Femur (tissue), 1 donor: ENCODE results near the gene CEACAM7.
A peak's percentile ranks its signal among the peaks of the same experiment; 100 is the strongest.
"Not testable (repeated sequence)": the region's sequence is repeated elsewhere in the genome, so short reads cannot be mapped to it uniquely, and the experiment has no call there.

Source experiments
- DNase-seq: peaks from one replicate; pipeline ENCODE4 v3.0.0-alpha.2; 2017

The CEACAM7 gene

DNA sequence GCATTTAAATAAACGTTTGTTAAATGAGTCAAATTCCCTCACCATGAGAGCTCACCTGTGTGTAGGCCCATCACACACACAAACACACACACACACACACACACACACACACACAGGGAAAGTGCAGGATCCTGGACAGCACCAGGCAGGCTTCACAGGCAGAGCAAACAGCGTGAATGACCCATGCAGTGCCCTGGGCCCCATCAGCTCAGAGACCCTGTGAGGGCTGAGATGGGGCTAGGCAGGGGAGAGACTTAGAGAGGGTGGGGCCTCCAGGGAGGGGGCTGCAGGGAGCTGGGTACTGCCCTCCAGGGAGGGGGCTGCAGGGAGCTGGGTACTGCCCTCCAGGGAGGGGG, 11.9 kb upstream of the CEACAM7 start:
- DNase-seq, result no peak

DNA sequence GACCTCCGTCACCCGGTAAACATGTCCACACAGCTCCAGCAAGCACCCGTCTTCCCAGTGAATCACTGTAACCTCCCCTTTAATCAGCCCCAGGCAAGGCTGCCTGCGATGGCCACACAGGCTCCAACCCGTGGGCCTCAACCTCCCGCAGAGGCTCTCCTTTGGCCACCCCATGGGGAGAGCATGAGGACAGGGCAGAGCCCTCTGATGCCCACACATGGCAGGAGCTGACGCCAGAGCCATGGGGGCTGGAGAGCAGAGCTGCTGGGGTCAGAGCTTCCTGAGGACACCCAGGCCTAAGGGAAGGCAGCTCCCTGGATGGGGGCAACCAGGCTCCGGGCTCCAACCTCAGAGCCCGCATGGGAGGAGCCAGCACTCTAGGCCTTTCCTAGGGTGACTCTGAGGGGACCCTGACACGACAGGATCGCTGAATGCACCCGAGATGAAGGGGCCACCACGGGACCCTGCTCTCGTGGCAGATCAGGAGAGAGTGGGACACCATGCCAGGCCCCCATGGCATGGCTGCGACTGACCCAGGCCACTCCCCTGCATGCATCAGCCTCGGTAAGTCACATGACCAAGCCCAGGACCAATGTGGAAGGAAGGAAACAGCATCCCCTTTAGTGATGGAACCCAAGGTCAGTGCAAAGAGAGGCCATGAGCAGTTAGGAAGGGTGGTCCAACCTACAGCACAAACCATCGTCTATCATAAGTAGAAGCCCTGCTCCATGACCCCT, 11.3 kb upstream of the CEACAM7 start:
- DNase-seq, result peak; percentile 7

DNA sequence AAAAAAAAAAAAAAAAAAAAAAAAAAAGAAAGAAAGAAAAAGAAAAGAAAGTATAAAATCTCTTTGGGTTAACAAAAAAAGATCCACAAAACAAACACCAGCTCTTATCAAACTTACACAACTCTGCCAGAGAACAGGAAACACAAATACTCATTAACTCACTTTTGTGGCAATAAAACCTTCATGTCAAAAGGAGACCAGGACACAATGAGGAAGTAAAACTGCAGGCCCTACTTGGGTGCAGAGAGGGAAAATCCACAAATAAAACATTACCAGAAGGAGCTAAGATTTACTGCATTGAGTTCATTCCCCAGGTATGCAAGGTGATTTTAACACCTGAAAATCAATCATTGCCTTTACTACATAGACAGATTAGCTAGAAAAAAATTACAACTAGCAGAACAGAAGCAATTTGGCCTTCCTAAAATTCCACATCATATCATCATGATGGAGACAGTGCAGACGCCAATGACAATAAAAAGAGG, 10.7 kb upstream of the CEACAM7 start:
- no peak for DNase-seq

DNA sequence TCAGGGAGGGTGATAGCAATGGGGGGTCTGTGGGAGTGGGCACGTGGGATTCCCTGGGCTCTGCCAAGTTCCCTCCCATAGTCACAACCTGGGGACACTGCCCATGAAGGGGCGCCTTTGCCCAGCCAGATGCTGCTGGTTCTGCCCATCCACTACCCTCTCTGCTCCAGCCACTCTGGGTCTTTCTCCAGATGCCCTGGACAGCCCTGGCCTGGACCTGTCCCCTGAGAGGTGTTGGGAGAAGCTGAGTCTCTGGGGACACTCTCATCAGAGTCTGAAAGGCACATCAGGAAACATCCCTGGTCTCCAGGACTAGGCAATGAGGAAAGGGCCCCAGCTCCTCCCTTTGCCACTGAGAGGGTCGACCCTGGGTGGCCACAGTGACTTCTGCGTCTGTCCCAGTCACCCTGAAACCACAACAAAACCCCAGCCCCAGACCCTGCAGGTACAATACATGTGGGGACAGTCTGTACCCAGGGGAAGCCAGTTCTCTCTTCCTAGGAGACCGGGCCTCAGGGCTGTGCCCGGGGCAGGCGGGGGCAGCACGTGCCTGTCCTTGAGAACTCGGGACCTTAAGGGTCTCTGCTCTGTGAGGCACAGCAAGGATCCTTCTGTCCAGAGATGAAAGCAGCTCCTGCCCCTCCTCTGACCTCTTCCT, 9.3 kb upstream of the CEACAM7 start:
- peak; percentile 4 for DNase-seq

DNA sequence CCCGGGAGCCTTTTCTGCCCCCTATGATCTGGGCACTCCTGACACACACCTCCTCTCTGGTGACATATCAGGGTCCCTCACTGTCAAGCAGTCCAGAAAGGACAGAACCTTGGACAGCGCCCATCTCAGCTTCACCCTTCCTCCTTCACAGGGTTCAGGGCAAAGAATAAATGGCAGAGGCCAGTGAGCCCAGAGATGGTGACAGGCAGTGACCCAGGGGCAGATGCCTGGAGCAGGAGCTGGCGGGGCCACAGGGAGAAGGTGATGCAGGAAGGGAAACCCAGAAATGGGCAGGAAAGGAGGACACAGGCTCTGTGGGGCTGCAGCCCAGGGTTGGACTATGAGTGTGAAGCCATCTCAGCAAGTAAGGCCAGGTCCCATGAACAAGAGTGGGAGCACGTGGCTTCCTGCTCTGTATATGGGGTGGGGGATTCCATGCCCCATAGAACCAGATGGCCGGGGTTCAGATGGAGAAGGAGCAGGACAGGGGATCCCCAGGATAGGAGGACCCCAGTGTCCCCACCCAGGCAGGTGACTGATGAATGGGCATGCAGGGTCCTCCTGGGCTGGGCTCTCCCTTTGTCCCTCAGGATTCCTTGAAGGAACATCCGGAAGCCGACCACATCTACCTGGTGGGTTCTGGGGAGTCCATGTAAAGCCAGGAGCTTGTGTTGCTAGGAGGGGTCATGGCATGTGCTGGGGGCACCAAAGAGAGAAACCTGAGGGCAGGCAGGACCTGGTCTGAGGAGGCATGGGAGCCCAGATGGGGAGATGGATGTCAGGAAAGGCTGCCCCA, 8.5 kb upstream of the CEACAM7 start:
- no peak for DNase-seq

DNA sequence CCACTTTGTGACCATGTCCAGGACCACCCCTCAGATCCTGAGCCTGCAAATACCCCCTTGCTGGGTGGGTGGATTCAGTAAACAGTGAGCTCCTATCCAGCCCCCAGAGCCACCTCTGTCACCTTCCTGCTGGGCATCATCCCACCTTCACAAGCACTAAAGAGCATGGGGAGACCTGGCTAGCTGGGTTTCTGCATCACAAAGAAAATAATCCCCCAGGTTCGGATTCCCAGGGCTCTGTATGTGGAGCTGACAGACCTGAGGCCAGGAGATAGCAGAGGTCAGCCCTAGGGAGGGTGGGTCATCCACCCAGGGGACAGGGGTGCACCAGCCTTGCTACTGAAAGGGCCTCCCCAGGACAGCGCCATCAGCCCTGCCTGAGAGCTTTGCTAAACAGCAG, 7.7 kb upstream of the CEACAM7 start:
- no peak for DNase-seq

DNA sequence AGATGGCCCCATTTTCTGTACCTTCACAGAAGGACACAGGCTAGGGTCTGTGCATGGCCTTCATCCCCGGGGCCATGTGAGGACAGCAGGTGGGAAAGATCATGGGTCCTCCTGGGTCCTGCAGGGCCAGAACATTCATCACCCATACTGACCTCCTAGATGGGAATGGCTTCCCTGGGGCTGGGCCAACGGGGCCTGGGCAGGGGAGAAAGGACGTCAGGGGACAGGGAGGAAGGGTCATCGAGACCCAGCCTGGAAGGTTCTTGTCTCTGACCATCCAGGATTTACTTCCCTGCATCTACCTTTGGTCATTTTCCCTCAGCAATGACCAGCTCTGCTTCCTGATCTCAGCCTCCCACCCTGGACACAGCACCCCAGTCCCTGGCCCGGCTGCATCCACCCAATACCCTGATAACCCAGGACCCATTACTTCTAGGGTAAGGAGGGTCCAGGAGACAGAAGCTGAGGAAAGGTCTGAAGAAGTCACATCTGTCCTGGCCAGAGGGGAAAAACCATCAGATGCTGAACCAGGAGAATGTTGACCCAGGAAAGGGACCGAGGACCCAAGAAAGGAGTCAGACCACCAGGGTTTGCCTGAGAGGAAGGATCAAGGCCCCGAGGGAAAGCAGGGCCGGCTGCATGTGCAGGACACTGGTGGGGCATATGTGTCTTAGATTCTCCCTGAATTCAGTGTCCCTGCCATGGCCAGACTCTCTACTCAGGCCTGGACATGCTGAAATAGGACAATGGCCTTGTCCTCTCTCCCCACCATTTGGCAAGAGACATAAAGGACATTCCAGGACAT, 7.0 kb upstream of the CEACAM7 start:
- DNase-seq, result no peak

DNA sequence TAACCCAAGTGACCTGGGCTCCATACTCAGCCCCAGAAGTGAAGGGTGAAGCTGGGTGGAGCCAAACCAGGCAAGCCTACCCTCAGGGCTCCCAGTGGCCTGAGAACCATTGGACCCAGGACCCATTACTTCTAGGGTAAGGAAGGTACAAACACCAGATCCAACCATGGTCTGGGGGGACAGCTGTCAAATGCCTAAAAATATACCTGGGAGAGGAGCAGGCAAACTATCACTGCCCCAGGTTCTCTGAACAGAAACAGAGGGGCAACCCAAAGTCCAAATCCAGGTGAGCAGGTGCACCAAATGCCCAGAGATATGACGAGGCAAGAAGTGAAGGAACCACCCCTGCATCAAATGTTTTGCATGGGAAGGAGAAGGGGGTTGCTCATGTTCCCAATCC, 6.1 kb upstream of the CEACAM7 start:
- DNase-seq, result no peak

DNA sequence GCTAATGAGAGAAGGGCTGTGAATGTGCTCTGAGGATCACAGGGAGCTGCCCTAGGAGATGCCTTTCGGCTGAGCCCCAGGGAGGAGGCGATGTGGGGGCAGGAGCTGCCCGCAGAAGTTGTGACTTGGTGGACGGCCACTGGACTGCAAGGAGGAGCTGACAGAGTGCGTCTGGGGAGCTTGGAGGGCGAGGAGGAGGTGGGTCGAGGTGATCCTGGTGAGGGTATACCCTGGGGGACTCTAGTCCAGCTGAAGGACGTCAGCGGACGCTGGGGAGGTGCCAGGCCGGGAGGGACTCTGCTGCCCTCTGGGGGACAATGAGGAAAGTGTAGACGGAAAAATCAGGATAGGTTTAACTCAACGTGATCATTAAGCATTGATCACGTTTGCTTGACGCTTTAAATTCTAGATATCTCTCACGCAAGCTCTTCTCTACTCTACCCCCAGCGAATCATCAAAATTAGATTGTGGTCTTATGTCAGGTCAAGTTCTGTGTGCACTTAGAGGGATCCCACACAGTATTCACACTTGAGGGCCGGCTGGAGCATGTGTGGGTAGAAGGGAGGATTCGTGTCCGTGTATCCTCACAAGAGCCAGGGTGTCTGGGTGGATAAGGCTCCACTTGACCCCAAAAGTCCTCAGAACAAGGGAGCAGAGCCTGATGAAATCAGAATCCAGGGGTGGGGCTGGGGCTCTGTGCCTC, 3.3 kb upstream of the CEACAM7 start:
- DNase-seq, result no peak

DNA sequence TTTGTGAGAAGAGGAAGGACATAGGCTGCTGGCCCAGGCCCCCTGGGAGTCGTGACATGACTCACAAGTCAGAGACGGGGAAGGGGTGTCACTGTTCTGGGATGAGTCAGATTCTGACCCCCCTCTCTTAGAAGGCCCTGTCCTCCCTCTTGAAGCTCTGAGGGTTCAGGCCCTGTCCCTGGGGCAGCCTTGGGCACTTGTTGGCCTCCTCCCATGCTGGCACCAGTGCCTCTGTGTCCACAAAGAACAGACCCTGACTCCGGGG, 2.7 kb upstream of the CEACAM7 start:
- no peak for DNase-seq

DNA sequence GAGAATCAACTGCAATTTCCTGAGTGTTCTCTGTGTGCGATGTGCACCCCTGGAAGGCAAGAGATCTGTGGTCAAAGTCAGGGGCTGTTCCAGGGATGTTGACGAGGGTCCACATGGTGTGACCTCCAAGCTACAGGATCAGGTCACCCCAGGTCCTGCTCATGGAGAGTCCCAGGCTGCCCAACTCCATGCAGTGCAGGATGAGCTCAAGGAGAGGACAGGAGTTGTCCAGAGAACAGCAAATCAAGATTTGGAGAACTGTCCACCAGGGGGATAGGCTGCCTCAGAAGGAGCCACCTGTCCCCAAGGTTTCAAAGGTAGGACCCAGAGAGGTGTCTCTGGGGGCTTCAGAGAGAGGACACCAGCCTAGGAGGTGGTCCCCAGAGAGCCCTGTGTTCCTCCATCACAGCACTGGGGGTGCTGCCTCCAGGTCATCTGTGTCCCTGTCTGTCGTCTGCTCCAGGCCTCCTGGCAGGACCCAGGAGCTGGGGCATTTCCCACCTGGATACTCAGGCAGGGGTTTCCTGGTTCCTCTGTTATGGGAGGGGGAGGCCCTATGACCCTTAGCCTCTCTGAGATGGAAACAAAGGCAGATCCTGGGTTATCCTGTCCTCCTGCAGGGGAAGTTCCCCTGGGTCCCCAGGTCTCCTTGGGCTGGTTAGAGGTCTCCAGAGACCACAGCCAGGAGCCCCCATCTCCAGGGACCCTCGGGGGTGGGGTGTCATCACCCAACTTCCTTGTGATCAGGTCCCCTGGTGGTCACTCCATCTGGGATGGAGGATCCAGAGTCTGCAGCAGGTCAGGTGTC, 2.1 kb upstream of the CEACAM7 start:
- no peak for DNase-seq

DNA sequence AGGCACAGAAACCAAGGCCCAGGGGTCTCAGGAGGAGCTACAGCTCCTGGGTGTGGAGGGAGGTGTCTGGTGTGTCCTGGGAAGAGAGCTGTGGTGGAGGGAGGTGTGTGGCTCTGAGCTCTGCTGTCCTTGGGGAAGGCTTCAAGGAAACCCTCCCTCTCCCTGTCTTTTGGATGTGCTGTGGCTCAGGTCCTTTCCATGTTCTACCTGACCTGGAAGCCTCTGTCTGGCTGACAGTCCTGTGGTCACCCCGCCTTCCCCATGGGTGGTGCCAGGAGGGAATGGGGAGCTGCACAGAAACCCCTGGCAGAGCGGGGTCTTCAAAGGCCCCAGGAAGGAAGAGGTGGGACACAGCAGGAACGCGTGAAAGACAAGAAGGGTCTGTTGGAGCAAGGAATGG, 617 bp upstream of the CEACAM7 start:
- DNase-seq, result no peak

DNA sequence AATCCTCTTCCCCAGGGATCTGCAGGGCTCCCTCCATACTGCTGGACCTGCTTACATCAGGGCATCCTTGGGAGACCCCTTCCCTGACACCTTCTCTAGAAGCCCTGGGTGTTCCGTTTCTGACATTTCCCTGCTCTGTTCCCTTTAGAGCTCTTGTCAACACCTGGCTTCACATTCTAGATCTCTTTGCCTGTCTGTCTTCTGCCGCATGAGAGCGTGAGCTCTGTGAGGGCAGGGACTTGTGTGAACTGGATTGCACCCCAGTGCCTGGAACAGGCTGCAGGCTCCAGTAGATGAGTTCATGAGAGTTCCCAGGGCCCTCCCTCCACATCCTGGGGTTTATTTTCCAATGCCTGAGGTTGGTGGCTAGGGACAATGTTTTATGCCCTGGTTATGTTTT, 651 bp downstream of the CEACAM7 start:
- no peak for DNase-seq

DNA sequence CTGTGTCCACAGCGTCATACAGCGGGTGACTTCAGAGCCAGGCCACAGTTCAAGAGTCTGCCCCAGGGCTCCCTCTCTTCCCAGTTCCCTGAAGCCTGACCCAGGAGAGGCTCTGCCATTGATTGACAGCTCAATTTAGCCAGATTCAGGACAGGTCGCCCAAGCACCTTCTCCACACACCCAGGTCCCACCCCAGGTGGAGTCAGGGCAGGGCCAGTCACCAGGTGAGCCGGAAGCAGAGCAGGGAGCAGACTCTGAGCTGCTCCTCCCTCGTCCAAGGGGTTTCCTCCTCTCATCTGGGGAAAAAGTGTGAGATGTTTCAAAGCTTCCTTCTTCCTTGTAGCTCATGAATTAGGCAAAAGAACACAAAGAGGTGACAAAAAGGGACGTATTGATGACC, 5.6 kb downstream of the CEACAM7 start:
- DNase-seq, result no peak

DNA sequence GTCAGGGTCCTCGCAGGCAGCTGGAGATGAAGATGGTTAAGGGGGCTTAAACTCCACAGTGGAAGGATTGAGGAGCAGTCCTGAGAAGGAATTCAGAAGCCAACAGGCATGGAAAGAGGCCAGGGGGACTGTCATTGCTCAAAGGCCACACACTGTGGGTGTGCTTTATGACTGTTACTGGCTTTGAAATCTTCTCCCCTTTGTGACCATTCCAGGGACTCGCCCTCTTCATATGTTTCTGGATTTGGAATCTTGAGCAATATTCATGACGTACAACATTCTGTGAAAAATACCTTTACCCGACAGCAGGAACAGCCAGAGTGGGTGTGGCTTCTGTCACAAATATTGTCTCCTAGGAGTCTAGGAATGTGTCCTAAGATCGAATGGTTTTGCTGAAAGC, 16.6 kb downstream of the CEACAM7 start:
- DNase-seq, result no peak

DNA sequence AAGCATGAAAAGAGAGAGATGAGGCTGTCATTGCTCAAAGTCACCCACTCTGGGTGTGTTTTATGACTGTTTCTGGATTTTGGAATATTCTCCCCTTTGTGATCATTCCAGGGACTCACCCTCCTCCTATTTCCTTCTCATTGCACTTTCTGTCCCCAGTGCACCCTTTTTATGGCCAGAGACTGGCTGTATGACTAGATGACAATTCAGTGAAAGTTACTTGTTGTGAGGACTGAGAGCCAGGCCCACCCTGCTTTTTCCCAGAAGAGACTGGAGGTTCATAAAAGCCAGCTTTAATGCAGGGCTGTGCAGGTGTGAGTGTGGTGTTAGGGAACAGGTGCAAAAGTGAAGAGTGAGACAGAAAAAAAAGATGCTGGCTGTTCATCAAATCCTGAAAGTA, 17.3 kb downstream of the CEACAM7 start:
- DNase-seq, result no peak

DNA sequence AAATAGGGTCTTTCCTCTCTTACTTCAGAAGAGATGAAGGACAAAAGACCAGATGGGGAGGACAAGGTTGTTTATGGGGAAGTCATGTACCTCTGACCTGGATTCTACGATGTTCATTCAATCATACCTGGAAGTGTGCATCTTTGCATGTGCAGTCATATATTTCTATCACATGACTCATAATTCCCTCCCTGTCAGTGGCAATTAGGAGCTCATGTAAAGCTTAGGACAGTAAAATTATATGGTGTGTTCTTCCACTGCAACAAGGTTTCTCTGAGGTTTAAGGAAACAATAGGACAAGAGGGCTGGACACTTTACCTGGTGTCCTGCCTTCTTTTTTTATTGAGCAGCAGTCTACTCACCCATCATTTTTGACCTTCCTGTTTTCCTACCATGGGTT, 19.8 kb downstream of the CEACAM7 start:
- DNase-seq, result no peak

DNA sequence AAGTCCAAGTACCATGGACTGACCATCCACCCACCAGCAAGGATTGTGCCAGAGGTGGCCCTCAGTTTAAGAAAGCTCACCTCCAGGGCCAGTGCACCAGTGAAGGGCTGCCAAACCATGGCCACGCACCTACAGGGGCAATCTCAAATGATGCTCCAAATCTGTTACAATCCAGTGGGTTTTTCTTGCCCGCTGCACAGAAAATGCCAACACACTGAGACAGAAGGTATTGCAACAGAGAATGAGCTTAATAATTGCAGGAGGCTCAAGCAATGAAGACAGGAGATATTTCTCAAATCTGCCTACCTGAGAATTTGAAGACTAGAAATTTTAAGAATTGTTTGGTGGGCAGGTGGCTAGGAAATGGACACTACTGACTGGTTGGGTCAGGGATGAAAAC, 22.0 kb downstream of the CEACAM7 start:
- DNase-seq, result no peak

DNA sequence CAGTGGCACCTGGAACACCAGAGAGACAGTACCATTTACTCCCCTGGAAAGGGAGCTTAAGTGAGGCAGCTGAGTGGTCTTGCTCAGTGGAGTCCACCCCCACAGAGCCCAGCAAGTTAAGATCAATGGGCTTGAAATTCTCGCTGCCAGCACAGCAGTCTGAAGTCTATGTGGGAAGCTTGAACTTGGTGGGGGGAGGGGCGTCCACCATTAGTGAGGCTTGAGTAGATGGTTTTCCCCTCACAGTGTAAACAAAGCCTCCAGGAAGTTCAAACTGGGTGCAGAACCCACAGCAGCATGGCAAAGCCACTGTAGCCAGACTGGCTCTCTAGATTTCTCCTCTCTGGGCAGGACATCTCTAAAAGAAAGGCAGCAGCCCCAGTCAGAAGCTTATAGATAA, 30.9 kb downstream of the CEACAM7 start:
- DNase-seq, result no peak

DNA sequence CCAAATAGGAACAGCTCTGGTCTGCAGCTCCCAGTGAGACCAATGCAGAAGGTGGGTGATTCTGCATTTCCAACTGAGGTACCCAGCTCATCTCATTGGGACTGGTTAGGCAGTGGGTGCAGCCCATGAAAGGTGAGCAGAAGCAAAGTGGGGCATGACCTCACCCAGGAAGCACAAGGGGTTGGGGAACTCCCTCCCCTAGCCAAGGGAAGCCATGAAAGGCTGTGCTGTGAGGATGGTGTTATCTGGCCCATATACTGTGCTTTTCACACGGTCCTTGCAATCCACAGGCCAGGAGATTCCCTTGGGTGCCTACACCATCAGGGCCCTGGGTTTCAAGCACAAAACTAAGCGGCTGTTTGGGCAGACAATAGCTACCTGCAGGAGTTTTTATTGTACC, 31.3 kb downstream of the CEACAM7 start:
- DNase-seq, result not testable (repeated sequence)

DNA sequence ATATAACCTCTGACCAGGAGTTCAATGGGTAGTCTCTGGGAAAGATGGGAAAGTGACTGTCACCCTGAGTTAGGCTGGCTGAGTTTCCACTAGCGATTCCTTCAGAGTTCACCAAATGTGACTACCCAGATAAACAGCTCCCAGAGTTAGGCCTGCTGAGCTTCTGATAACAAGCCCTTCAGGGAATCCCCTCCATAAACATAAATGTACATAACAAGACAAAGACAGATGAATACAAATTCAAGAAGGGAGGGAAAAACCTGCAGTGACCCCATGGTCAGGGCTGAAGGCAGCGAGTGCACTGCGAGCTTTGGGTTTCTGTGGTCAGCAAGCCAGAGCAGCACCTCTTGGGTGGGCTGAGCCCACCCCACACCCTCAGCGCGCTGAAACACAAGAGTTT, 35.8 kb downstream of the CEACAM7 start:
- no peak for DNase-seq

DNA sequence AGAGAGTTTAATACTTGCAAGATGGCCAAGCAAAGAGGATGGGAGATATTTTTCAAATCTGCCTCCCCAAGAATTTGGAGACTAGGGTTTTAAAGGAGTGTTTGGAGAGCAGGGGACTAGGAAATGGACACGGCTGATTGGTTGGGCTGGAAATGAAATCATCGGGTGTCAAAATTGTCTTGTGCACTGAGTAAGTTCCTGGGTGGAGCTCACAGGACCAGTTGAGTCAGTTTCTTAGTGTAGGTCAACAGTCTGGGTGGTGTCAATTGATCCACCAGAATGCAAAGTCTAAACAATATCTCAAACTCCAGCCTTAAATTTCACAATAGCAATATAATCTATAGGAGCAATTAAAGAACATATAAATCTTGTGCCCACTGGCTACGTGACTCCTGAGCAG, 38.2 kb downstream of the CEACAM7 start:
- DNase-seq, result no peak
